Lower lobe of right lung (tissue), 2 donors: ENCODE results near the gene AFG3L2. TPM values are rescaled to one million over a fixed set of nuclear protein-coding genes. Genes with fewer than 3 reads are reported as not detected.

Source experiments
- ATAC-seq, 2 donors: fragments of 200-7000 bp; cut with Tn5 transposase; one replicate each; pipeline ENCODE4 v1.9.1; 2020 to 2022; ENCODE audit warnings: mild to moderate bottlenecking in 2 of 2, moderate library complexity in 2 of 2
- DNase-seq: peaks from one replicate; pipeline ENCODE4 v3.0.0-alpha.2; 2020
- H3K27ac ChIP-seq: fragments of 200-600 bp; one replicate; pipeline ENCODE4 v1.8.0; 2022
- H3K27me3 ChIP-seq: fragments of 200-600 bp; one replicate; pipeline ENCODE4 v1.8.0; 2022; ENCODE audit warnings: low read depth
- H3K36me3 ChIP-seq: fragments of 200-600 bp; one replicate; pipeline ENCODE4 v1.8.0; 2022; ENCODE audit warnings: mild to moderate bottlenecking
- H3K4me1 ChIP-seq: fragments of 200-600 bp; one replicate; pipeline ENCODE4 v1.8.0; 2022
- H3K4me3 ChIP-seq: fragments of 200-600 bp; one replicate; pipeline ENCODE4 v1.8.0; 2022; ENCODE audit warnings: mild to moderate bottlenecking
- H3K9me3 ChIP-seq: fragments of 200-600 bp; one replicate; pipeline ENCODE4 v1.8.0; 2022
- intact Hi-C: fragments of 100-400 bp; cut with DNase I; formaldehyde crosslinking; loops from one replicate; pipeline ENCODE4 v1.11.0; 2022
- total RNA-seq: library from RNA; stranded (reverse); fragmentation: NEBNext Ultra II Directional; extraction: Animal tissue kit (Norgen Biotek cat#: 25700); gene quantifications from one replicate; pipeline ENCODE4 v1.2.1, GENCODE V29; 2021
- TF ChIP-seq, protein P1 (sequence below): fragments of 200-600 bp; IDR thresholded peaks from one replicate; pipeline ENCODE4 v1.8.0; 2022; ENCODE audit warnings: antibody characterized with exemption, mild to moderate bottlenecking
- donor health status: DM: no; HTN: yes; CAD: no; lungs with severe emphysema.

Gene AFG3L2
- total RNA-seq, 1 donor from 2014 or later: 31.1 TPM

GRCh38 chr18:12310762-12311161 is 66.3 kb downstream of the AFG3L2 start:
- Histone ChIP-seq H3K27me3 (no peaks in the 10 kb centered on the region), H3K36me3 (peaks cover 44% of the 10 kb centered on the region), H3K4me3 (no peak overlapping the region), H3K9me3 (peaks cover 9% of the 10 kb centered on the region), H3K4me1 (peaks cover 46% of the 10 kb centered on the region), H3K27ac (no peak overlapping the region)
- DNase-seq (no peak), ATAC-seq (no peak)
- TF ChIP-seq, protein P1, sequence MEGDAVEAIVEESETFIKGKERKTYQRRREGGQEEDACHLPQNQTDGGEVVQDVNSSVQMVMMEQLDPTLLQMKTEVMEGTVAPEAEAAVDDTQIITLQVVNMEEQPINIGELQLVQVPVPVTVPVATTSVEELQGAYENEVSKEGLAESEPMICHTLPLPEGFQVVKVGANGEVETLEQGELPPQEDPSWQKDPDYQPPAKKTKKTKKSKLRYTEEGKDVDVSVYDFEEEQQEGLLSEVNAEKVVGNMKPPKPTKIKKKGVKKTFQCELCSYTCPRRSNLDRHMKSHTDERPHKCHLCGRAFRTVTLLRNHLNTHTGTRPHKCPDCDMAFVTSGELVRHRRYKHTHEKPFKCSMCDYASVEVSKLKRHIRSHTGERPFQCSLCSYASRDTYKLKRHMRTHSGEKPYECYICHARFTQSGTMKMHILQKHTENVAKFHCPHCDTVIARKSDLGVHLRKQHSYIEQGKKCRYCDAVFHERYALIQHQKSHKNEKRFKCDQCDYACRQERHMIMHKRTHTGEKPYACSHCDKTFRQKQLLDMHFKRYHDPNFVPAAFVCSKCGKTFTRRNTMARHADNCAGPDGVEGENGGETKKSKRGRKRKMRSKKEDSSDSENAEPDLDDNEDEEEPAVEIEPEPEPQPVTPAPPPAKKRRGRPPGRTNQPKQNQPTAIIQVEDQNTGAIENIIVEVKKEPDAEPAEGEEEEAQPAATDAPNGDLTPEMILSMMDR: no peak
- intact Hi-C loops: no loop called here

DNA sequence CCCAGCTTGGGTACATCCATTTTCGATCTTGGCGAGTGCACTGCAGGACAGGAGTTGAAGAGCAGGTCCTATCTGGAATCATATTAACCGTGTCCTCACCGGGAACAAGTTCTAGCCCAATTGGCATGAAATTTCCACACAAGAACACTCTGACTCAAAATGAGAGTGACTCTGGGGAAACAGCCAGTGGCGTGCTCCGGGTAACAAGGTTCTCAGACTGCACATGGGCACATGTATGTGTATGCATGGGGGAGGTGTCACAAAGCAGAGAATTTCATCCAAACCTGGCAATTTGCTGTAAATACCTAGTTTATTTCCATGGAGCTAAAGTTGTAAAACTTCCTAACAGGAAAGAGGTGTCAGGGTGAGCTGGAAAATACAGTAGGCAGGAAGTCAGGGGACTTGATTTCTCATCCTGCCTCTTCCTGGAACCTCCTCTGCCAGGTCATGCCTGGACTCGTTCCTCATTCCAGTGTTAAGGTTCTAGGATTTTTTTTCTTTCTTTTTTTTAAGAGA is 67.3 kb downstream of the AFG3L2 start:
- TF ChIP-seq, protein P1: no peak
- Histone ChIP-seq H3K9me3 (peaks cover 9% of the 10 kb centered on the region), H3K27me3 (no peaks in the 10 kb centered on the region), H3K4me3 (peak overlapping the region; percentile 71), H3K36me3 (peaks cover 37% of the 10 kb centered on the region), H3K27ac (peak overlapping the region; percentile 33), H3K4me1 (peaks cover 39% of the 10 kb centered on the region)
- DNase-seq (no peak), ATAC-seq (no peak)
- intact Hi-C loops: no loop called here

- no peaks in the 10 kb centered on the region for H3K27me3 ChIP-seq
- H3K36me3 ChIP-seq: peaks cover 29% of the 10 kb centered on the region
- H3K4me1 ChIP-seq: peaks cover 29% of the 10 kb centered on the region
Measured at GRCh38 chr18:12308386-12309100, 68.5 kb downstream of the AFG3L2 start.

GRCh38 chr18:12307701-12308385 is 69.2 kb downstream of the AFG3L2 start, which contains the start of gene TUBB6:
Gene TUBB6 (plus strand): TSS chr18:12308241. CDS start chr18:12308293, 52 bp downstream.
- Histone ChIP-seq H3K27me3 (no peaks in the 10 kb centered on the region), H3K36me3 (peaks cover 23% of the 10 kb centered on the region), H3K4me3 (peak within 1 kb of the TSS; percentile 71), H3K9me3 (peaks cover 9% of the 10 kb centered on the region), H3K4me1 (peaks cover 29% of the 10 kb centered on the region), H3K27ac (peak within 1 kb of the TSS; percentile 98)
- intact Hi-C loops: no loop called here
- DNase-seq (peak; percentile 79), ATAC-seq (peak; percentile 81 to 85)
- TF ChIP-seq, protein P1: peak; percentile 13

More at GRCh38 chr18:12308386-12309100, 68.5 kb downstream of the AFG3L2 start:
- DNase-seq (peak; percentile 89), ATAC-seq (peak; percentile 86 to 87)
- Histone ChIP-seq H3K27ac (peak overlapping the region; percentile 98), H3K9me3 (peaks cover 9% of the 10 kb centered on the region), H3K4me3 (peak overlapping the region; percentile 71)
- TF ChIP-seq, protein P1: no peak
- intact Hi-C loops: no loop called here

DNA sequence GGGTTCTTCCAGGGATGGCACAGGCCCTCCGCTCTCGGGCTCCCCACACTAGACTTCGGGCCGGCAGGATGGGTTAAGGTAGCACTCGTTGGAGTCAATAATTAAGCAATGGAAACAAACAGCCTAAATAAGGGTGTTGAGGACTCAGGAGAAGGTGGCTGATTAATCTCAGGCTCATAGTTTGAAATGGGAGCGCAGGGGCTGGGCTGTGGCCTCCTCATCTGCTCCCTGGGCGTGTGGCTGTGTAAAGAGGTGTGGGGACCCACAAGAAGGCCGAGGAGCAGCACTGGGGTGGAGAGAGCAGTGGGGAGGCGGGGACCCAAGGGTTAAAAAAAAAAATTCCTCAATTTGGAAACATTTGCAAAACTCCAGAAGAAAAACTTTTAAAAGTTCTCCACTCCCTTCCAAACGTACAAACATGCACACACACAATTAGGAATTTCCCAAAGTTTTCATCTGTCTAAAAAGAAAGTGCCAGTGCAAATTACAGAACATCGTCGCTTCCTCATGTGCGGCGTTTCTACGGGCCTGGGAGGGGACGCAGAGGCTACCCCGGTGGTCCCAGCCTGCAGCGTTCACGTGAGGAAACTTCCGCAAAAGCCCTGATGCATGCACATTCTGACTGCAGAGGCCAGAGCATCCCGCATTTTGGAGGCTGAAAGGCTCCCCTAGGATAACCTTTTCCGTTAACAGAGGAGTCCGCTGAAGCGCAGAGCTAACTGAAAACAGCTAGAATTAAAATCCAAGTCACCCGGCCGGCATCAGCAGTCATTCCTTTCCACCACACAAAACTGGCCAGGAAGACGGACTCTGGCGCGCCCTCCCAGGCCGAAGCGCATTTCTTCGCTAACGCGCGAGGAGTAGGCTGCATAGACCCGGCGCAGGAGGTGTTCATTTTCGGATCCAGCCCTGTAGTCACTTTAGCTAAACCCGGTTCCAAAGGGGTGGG is 70.0 kb downstream of the AFG3L2 start:
- Histone ChIP-seq H3K27ac (peak overlapping the region; percentile 98), H3K9me3 (peaks cover 2% of the 10 kb centered on the region), H3K4me3 (peak overlapping the region; percentile 71), H3K4me1 (peaks cover 29% of the 10 kb centered on the region), H3K36me3 (peaks cover 18% of the 10 kb centered on the region), H3K27me3 (no peaks in the 10 kb centered on the region)
- TF ChIP-seq, protein P1: no peak
- DNase-seq (no peak), ATAC-seq (peak; percentile 11 to 36)
- intact Hi-C loops: no loop called here
